Stimulated activated CD4-positive, alpha-beta T cell treated with anti-CD3 and anti-CD28 coated beads, Interleukin-1b, Interleukin-23, amount 100 ng/mL, for 24 hours (primary cell): Measurements from ENCODE around the gene CD226.
A peak's percentile ranks its signal among the peaks of the same experiment; 100 is the strongest.
"Not testable (repeated sequence)": the region's sequence is repeated elsewhere in the genome, so short reads cannot be mapped to it uniquely, and the experiment has no call there.

Experiments used
- DNase-seq, 4 experiments: peaks; one replicate each; pipeline ENCODE4 v3.0.0-alpha.2; 2020; ENCODE audit warnings: low read depth in 4 of 4, low spot score in 1 of 4

Gene CD226

DNA sequence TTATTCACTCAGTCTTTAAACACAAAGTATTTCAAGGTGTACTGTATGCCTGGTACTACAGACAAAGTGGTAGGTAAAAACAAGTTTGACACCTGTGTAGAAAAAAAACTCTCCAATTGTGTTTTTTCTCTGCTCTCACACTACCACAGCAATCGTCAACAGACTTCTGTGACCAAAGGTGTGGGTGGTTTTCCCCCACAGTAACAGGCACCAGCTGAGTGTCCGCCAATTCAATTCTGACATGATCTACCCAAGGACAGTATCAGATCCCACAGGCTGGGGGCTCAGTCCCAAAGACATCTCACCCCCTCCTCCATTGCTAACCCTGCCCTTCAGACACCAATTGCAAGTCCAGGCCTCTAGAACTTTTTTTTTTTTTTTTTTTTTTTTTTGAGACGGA lies 71.2 kb downstream of the CD226 start:
- DNase-seq: no peak

DNA sequence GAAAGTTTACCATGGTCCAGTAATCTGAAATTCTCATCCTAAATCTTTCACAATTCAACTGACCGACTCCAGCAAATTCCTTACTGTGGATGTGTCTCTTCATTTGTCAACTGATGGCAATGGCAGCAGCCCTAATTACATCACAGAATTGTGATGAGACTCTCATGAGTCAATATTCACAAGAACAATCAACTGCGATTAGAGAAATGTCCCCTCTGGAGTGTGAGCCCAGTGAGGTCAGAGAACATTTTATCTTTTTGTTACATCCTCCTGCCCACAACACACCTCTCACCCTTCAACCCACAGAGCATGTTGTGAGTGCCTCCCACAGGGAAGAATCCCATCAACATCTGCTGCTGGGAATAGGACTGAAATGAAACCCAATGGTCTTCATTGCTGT lies 73.6 kb downstream of the CD226 start:
- DNase-seq: no peak

DNA sequence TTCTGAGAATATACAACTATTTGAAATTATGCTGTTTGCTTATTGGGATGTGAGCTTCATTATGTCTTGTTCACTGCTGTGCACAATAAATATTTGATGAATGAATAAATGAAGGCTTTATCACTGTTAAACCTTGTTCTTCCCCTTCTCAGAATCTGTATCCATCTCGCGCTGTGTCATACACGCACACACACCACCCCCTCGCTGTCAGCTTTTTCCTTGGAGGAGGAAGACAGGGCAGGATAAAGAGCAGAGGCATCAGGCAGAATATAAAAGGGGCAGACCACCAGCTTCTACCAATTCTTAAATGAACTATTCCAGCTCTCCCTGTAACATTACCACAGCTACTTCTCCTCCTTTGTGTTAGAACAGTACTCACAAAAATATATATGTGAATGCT lies 75.0 kb downstream of the CD226 start:
- DNase-seq: no peak

DNA sequence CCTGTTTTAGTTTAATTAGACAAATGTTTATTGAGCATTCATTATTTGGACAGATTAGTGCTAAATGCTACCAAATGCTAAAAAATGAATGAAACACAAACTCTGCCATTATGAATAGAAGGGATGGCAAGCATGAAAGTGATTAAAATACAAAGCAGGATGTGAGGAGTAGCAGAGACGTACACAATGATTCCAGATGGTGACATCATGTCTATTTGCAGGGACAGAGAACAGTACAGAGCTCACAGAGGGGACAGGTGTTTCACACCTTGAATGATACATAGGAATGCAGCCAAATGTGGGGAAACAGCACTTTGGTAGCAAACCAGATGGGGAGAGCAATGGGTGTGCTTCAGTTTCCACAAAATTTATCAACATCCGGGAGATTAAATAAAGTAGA lies 76.3 kb downstream of the CD226 start:
- no peak for DNase-seq

DNA sequence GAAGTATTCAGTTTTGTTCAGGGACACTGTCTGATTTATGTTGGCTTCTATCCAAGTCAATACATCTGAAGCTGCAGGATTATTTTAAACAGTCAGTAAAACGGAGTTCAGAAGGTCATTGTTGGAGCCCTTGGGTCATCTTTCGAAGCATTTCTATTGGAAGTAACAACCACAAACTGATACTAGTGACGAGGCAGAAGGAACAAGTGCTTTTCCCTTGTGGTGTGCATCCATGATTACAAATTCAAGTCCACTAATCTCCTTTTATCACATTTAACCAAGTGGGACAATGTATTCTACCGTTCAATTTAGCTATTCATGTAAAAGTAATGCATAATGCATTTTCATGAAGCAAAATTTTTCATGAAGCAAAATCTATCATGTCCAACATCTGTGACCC lies 76.9 kb downstream of the CD226 start:
- DNase-seq: no peak

- no peak for DNase-seq
Measured at GRCh38 chr18:69866212-69866611, 81.5 kb downstream of the CD226 start.

GRCh38 chr18:69865776-69866175 lies 81.9 kb downstream of the CD226 start:
- DNase-seq: no peak

DNA sequence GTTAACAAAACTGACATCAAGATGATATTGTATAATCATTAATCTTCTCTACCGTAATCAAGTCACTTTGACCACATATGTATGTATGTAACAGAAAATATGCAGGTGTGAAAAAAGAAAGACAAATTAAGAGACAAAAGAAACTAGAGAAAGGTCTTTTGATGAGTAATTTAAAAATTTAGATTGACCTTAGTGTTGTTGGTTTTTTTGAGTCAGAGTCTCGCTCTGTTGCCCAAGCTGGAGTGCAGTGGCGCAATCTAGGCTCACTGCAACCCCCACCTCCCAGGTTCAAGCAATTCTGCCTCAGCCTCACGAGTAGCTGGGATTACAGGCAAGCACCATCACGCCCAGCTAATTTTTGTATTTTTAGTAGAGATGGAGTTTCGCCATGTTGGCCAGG lies 82.9 kb downstream of the CD226 start:
- not testable (repeated sequence) for DNase-seq

- DNase-seq: no peak
Measured at GRCh38 chr18:69858897-69859296, 88.8 kb downstream of the CD226 start.

DNA sequence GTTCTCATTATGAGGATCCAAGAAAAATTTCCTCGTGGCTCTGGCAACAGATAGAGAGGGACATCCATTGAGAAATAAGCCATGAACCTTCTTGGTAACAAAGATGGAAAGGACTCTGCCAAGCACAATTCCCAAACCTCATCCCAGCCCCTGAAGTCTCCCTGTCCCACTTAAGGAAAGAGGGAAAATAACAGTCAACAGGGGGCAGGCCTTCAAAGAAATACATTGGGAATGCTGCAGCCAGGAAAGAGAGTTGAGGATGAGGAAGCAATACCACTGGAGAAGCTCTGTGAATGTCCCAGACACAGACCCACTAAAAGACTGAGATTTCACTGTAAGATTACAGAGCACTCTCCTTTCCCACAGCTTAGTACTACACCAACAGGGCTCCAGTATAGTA lies 93.2 kb downstream of the CD226 start:
- DNase-seq: no peak

GRCh38 chr18:69853051-69853450 lies 94.6 kb downstream of the CD226 start:
- DNase-seq: no peak

DNA sequence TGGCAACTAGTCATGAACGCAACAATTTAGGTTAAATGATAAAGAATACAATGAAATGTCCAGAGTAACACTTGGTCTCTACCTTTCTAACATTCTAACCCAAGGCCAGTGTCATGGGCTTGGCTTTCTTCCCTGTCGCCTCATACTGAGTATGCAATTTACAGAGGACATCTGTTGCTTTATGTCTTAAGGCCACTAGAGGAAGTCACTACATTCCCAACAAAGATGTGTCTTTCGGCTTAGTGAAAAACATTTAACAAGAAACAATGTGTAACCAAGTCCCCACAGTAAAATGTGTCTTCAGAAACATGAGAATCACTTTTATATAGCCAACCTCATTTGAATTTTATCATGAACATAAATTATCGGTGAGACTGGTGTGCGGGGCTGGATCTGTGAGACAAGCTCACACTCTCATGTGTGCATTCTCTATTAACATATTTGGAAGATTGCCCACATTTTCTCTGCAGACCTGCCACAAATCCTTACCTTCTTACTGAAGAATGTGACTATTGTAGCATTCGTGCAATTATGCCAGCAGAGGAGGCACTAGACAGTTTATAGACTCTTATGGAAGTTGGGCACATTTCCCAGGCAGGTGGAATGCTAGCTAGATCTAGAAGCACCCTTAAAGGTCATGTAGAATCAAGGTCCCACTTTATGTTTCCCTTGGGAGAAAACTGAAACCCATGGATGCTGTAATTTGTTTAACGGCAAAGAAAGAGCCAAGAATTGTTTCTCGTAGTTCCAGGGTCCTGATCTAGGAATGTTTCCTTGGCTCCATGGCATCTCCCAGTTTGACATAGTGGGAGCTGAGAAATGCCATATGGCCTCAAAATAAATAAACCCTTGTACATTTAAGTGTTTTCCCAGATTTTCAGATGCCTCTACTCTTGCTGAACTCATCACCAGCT lies 101.8 kb downstream of the CD226 start:
- no peak for DNase-seq

- no peak for DNase-seq
Measured at GRCh38 chr18:69844656-69845055, 103.0 kb downstream of the CD226 start.

- no peak for DNase-seq
Measured at GRCh38 chr18:69843015-69843414, 104.7 kb downstream of the CD226 start.

GRCh38 chr18:69841117-69841516 lies 106.6 kb downstream of the CD226 start:
- DNase-seq: no peak

- no peak for DNase-seq
Measured at GRCh38 chr18:69840445-69840844, 107.2 kb downstream of the CD226 start.

GRCh38 chr18:69840001-69840400 lies 107.7 kb downstream of the CD226 start:
- DNase-seq: no peak

DNA sequence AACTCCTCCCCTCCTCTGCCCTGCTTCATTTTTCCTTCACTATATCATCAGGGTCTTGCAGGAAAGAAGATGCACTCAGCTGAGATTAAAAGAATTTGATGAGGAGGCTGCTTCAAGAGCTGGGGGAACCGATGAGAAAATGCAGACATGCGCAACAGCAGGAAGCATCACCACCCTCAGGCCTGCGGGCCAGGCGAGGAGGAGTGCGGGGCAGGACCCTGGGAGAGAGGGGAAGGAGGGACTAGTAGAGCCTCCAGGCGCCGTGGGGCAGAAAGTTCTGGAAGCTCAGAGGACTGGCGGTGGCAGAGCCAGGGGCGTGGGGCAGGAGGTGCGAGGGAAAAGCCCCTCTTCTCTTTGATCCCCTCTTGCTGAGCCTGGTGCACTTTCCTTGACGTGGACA lies 108.2 kb downstream of the CD226 start:
- DNase-seq: no peak

DNA sequence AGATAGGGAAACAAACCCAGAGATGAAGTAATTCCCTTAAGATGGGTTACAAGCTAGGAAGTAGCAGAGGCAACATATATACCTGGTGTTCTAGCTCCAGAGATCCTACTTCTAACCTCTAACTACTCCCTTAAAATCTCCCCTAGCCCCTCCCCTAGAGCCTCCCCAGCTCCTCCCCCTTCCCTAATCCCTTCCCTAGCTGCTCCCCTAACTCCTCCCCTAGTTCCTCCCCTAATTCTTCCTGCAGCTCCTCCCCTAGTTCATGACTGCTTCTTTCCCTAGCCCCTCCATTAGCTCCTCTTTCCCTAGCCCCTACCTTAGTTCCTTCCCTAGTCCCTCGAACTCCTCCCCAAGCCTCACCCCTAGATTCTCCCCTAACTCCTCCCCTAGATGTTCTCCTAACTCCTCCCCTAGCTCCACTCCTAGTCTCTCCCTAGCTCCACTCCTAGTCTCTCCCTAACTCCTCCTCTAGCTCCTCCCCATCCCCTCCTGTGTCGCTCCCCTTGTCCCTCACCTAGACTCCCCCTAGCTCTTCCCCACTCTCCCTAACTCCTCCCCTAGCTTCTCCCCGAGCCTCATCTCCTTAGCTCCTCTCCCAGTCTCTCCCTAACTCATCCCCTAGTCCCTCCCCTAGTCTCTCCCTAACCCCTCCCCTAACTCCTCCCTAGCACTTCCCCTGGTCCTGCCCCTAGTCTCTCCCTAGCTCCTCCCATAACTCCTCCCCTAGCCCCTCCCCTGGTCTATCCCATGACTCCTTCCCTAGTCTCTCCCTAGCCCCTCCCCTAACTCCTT lies 108.9 kb downstream of the CD226 start:
- peak in 1 of 4 experiments; percentile 26 for DNase-seq

GRCh38 chr18:69838003-69838402 lies 109.7 kb downstream of the CD226 start:
- no peak for DNase-seq

- not testable (repeated sequence) for DNase-seq
Measured at GRCh38 chr18:69834980-69835379, 112.7 kb downstream of the CD226 start.

DNA sequence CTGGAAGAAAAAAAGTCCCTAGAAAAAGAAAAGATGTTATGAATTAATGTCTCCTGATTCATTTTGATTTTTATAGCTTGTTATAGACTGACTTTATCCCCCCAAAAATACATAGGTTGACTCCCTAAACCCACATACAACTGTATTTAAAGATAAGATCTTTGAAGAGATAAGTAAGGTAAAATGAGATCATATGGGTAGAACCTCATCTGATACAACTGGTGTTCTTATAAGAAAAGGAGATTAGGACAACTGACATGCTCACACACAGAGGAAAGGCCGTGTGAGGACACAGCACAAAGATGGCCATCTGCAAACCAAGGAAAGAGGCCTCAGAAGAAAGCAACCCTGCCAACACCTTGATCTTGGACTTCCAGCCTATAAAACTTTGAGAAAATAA lies 117.5 kb downstream of the CD226 start:
- no peak for DNase-seq
